HTR-8/SVneo (cell line): Measurements from ENCODE around the gene BHLHE41.

Experiments used
- DNase-seq: peaks from one replicate; pipeline ENCODE4 v3.0.0; 2011; ENCODE audit warnings: low spot score, mixed read lengths; ENCODE audit not compliant: insufficient read length
- FAIRE-seq: peaks from 2 replicates; lab custom pipeline; 2011; peaks lifted over from hg19 to GRCh38; lab: Jason Lieb, UNC

The BHLHE41 gene

GRCh38 chr12:26116829-26117715 lies 7.8 kb downstream of the BHLHE41 start:
- DNase-seq (no peak), FAIRE-seq (no peak)

GRCh38 chr12:26114720-26115401 lies 10.0 kb downstream of the BHLHE41 start:
- FAIRE-seq: no peak

DNA sequence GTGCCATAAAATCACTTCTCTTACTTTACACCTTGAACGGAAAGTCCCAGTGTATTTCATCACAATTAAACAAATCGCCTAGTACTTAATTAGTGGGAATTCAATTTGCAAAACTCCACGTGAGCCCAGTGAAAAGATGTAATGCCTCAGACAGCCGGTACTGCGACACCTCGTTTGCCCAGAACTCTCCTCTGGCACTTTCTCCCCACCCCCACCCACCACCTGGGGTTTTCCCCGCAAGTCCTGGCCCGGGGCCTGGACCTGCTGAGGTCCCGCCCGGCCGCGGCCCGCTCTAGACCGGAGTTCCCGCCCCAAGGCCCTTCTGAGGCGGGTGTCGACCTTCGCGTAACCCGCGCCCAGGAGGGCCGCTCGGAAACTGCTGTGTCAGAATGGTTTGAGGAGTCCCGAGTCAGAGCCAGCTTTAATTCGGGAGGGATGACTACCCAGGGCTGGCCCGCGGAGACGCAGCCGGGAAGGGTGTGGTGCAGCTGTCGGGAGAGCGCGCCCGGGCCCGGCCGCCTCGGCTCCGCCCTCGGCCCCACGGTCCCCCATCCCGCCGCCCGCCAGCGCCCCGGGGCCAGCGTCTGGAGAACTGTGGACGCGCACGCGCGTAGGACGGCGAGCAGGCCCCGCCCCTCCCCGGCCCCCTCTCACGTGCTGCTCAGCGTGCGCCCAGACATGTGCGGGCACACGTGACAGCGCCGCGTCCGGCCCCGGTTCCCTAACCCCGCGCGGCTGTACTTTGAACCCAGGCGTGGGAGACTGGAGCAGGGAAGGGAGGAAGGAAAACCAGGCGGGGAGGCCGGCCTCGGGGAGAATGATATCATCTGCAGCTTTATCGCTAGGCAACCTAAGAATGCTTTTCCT lies 10.8 kb downstream of the BHLHE41 start:
- DNase-seq (peak; percentile 92), FAIRE-seq (peak; percentile 94)

More at GRCh38 chr12:26114720-26115401, 10.0 kb downstream of the BHLHE41 start:
- no peak for DNase-seq

GRCh38 chr12:26113181-26113654 lies 11.6 kb downstream of the BHLHE41 start:
- DNase-seq (no peak), FAIRE-seq (peak; percentile 80)

- FAIRE-seq: peak; percentile 33
- DNase-seq: no peak
Measured at GRCh38 chr12:26112703-26113147, 12.1 kb downstream of the BHLHE41 start.

GRCh38 chr12:26112232-26112631 lies 12.6 kb downstream of the BHLHE41 start:
- no peak for DNase-seq
- no peak for FAIRE-seq

GRCh38 chr12:26109343-26109881 lies 15.4 kb downstream of the BHLHE41 start:
- DNase-seq (no peak), FAIRE-seq (no peak)

GRCh38 chr12:26108915-26109314 lies 15.9 kb downstream of the BHLHE41 start:
- FAIRE-seq (no peak), DNase-seq (no peak)

DNA sequence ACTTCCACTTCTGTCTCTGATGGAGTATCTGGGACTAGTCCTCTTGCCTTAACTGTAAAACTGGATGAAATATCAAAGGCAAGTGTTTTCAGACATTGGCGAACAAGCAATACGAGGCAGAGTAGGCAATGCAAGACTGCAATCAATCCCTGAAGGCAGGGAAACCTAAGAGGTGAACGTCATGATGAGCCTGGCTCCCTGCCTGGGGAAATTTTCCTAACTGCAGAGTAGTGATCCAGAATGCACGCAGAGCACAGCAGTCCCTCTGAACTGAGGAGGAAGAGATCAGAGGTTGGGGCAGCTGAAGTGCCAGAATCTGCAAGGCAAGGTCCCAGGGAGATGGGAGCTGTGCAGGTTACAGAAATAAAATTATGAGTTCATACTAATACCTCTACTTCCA lies 18.5 kb downstream of the BHLHE41 start:
- DNase-seq (no peak), FAIRE-seq (peak; percentile 26)

DNA sequence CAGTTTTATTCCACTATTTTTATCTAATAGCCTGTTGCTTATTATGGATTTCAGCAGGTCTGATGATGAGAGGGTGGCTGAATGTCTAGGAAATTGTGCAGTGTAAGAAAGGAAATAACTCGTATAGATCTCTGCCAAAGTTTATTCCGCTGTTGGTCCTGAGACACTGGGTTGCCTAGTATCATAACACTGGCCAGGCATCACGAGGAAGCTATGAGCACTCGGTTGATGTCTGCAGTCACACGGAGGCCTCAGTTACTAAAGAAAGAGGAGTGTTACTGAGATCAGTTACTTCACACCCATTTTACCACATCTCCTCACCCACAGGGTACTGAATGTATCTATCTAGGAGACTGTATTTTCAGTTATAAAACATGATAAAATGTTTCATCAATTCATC lies 21.9 kb downstream of the BHLHE41 start:
- peak; percentile 48 for FAIRE-seq
- no peak for DNase-seq

DNA sequence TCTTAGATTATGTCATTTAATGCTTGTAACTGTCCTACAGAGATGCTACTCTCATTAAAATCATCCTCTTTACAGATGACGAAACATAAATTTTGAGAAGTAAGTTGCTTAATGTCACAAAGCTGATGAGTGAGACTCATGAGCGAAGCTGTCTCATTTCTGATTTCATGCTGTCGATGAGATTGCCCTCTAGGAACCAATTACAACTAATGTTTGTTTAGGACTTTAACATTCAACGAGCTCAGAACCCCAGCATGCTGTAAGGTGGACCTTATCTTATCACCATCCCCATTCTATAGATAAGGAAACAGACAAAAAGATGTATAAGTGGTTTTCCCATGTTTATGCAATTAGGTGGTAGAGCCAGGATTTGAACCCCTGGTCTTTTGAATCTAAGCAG lies 23.1 kb downstream of the BHLHE41 start:
- no peak for DNase-seq
- peak; percentile 13 for FAIRE-seq

- no peak for DNase-seq
- FAIRE-seq: peak; percentile 9
Measured at GRCh38 chr12:26101350-26101734, 23.5 kb downstream of the BHLHE41 start.

GRCh38 chr12:26100666-26101349 lies 24.0 kb downstream of the BHLHE41 start:
- DNase-seq (no peak), FAIRE-seq (no peak)

- FAIRE-seq (peak; percentile 69), DNase-seq (peak; percentile 79)
Measured at GRCh38 chr12:26097046-26097878, 27.6 kb downstream of the BHLHE41 start.

DNA sequence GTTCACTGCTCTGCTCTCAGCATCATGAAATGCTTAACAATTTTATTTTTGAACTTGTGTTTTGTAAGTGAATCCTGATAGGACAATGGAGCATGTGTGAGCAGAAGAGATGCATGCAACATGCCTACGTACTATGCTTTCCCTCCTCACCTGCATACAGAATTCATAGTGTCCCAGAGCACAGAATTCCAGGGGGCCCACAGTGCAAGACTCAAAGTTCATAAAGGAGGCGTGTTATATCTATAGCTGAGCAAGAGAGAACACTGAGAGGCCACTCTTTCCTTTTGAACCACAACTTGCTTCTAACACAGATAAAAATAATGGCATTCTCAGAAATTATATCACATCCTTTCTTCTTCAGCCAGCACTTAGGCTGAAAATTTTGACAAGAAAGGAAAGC lies 28.8 kb downstream of the BHLHE41 start:
- FAIRE-seq: no peak
- no peak for DNase-seq

GRCh38 chr12:26095186-26095585 lies 29.7 kb downstream of the BHLHE41 start:
- no peak for FAIRE-seq
- no peak for DNase-seq

DNA sequence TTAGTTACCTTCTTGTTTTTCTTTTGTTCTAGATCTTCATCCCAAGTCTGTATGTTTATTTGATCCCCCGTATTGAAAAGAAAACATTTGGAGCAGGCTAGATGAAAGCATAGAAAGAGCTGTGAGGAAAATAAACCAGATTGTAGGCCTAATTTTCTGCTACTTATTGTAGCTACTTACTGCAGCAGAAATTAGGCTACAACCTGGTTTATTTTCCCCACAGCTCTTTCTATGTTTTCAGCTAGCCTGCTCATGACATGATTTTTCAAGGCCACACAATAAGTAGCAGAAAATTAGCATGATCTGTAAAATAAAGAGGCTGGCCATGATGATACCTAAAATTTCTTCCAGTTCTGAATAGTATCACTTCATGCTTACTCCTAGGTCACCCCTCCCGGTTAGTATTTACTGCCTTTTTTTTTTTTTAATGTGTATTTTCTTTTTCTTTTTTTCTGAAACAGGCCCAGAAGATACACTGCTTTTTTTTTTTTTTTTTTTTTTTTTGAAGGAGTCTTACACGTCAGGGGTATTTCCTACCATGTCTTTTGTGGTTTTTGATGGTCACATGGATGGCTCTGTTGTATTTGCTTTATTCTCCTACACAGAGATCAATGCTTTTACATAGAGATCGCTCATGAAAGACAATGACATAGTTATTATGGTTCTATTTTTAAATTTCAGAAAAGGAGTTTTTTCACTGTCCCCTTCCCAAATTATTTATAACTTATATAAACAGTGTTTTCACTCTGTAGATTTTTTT lies 32.3 kb downstream of the BHLHE41 start:
- DNase-seq (no peak), FAIRE-seq (no peak)

GRCh38 chr12:26091822-26092221 lies 33.0 kb downstream of the BHLHE41 start:
- FAIRE-seq: no peak
- DNase-seq: no peak
